Loucy (cell line): ENCODE data around the gene TEAD1.

ENCODE experiments used
- H2AFZ ChIP-seq: fragments of 200-600 bp; sonication (generic); 2 replicates; pipeline ENCODE4 v1.6.0; 2016; ENCODE audit warnings: antibody characterized with exemption, mild to moderate bottlenecking, low read length, moderate library complexity
- H3F3A ChIP-seq: fragments of 200-600 bp; 2 replicates; pipeline ENCODE4 v1.6.0; 2016; ENCODE audit warnings: antibody characterized with exemption, low read depth, mild to moderate bottlenecking
- H3K27me3 ChIP-seq: fragments of 200-600 bp; sonication (generic); 2 replicates; pipeline ENCODE4 v1.6.1; 2014; ENCODE audit warnings: low read length, mild to moderate bottlenecking; ENCODE audit not compliant: insufficient read depth, poor library complexity, severe bottlenecking
- H3K36me3 ChIP-seq: fragments of 200-600 bp; sonication (generic); 2 replicates; pipeline ENCODE4 v1.6.1; 2016; ENCODE audit warnings: low read length; ENCODE audit not compliant: insufficient read depth
- H3K4me1 ChIP-seq: fragments of 200-600 bp; sonication (generic); 2 replicates; pipeline ENCODE4 v1.5.1; 2014; ENCODE audit warnings: low read length, mild to moderate bottlenecking; ENCODE audit not compliant: insufficient read depth, poor library complexity, severe bottlenecking
- H3K4me2 ChIP-seq: fragments of 200-600 bp; sonication (generic); 2 replicates; pipeline ENCODE4 v1.6.0; 2014; ENCODE audit warnings: antibody characterized with exemption, low read length, low read depth, mild to moderate bottlenecking; ENCODE audit not compliant: poor library complexity, severe bottlenecking
- H3K4me3 ChIP-seq: fragments of 200-600 bp; sonication (generic); 2 replicates; pipeline ENCODE4 v1.5.1; 2014; ENCODE audit warnings: low read length, mild to moderate bottlenecking, mixed read lengths; ENCODE audit not compliant: poor library complexity, severe bottlenecking
- H3K79me2 ChIP-seq: fragments of 200-600 bp; sonication (generic); 2 replicates; pipeline ENCODE4 v1.6.1; 2014; ENCODE audit warnings: low read length; ENCODE audit not compliant: insufficient read depth
- H3K9ac ChIP-seq: fragments of 200-600 bp; sonication (generic); 2 replicates; pipeline ENCODE4 v1.6.0; 2014; ENCODE audit warnings: mild to moderate bottlenecking, low read depth, low read length, moderate library complexity; ENCODE audit not compliant: poor library complexity, severe bottlenecking
- H3K9me2 ChIP-seq: fragments of 200-600 bp; sonication (generic); replicated peaks from 2 replicates; pipeline ENCODE4 v1.6.1; 2016; ENCODE audit warnings: low read depth, low read length, mixed read lengths
- H3K9me3 ChIP-seq: fragments of 200-600 bp; sonication (generic); 2 replicates; pipeline ENCODE4 v1.6.1; 2014; ENCODE audit warnings: mild to moderate bottlenecking, antibody characterized with exemption, low read length, low read depth; ENCODE audit not compliant: insufficient read depth
- H4K20me1 ChIP-seq: fragments of 200-600 bp; sonication (generic); 2 replicates; pipeline ENCODE4 v1.6.0; 2014; ENCODE audit warnings: antibody characterized with exemption, low read length, mild to moderate bottlenecking; ENCODE audit not compliant: insufficient read depth, poor library complexity, severe bottlenecking
- EZH2phosphoT487 ChIP-seq: fragments of 200-600 bp; IDR thresholded peaks from 2 replicates; pipeline ENCODE4 v1.6.1; 2018; ENCODE audit warnings: antibody characterized with exemption, mild to moderate bottlenecking, moderate library complexity, borderline replicate concordance
- TF ChIP-seq, protein P1 (sequence below): fragments of 200-600 bp; sonication (generic); conservative IDR thresholded peaks from 2 replicates; pipeline ENCODE4 v1.5.1; 2014; ENCODE audit warnings: mild to moderate bottlenecking, antibody characterized with exemption, low read length

TEAD1 gene

GRCh38 chr11:12859872-12860657, 185.8 kb downstream of the TEAD1 start:
- Histone ChIP-seq H3K36me3 (no peaks in the 10 kb centered on the region), H3K27me3 (no peaks in the 10 kb centered on the region), H3F3A (no peaks in the 10 kb centered on the region), H3K79me2 (no peaks in the 10 kb centered on the region), H3K4me1 (no peaks in the 10 kb centered on the region), H3K9me2 (no peaks in the 10 kb centered on the region), H3K4me2 (no peak overlapping the region), H3K4me3 (no peak overlapping the region), H3K9ac (no peak overlapping the region), H2AFZ (no peak overlapping the region), H3K9me3 (no peaks in the 10 kb centered on the region), H4K20me1 (no peaks in the 10 kb centered on the region)
- TF ChIP-seq, protein P1, sequence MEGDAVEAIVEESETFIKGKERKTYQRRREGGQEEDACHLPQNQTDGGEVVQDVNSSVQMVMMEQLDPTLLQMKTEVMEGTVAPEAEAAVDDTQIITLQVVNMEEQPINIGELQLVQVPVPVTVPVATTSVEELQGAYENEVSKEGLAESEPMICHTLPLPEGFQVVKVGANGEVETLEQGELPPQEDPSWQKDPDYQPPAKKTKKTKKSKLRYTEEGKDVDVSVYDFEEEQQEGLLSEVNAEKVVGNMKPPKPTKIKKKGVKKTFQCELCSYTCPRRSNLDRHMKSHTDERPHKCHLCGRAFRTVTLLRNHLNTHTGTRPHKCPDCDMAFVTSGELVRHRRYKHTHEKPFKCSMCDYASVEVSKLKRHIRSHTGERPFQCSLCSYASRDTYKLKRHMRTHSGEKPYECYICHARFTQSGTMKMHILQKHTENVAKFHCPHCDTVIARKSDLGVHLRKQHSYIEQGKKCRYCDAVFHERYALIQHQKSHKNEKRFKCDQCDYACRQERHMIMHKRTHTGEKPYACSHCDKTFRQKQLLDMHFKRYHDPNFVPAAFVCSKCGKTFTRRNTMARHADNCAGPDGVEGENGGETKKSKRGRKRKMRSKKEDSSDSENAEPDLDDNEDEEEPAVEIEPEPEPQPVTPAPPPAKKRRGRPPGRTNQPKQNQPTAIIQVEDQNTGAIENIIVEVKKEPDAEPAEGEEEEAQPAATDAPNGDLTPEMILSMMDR, result no peak
- no peak for TF ChIP-seq EZH2phosphoT487

DNA sequence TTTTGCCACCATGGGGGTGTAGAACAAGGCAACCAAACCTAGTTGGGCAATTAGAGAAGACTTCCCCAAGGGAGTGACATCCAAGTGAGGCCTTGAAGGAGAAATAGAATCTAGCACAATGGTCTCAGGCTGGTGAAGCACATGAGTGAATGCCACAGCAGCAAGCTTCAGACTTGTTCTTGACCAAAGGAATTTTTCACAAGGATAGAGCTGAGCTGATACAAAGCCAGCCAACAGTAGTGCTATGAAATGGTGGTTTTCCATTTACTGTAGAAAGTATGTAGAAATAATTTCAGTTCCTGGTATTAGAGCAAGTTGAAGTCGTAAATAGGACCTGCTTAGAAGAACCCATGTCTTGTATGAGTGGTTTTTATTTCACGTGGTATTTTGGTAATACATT, 186.6 kb downstream of the TEAD1 start:
- H3K4me1 ChIP-seq, result no peaks in the 10 kb centered on the region
- no peaks in the 10 kb centered on the region for H4K20me1 ChIP-seq
- H3K9ac ChIP-seq, result no peak overlapping the region
- H3K9me3 ChIP-seq, result no peaks in the 10 kb centered on the region
- H3F3A ChIP-seq, result no peaks in the 10 kb centered on the region
- no peak overlapping the region for H3K4me3 ChIP-seq
- H3K27me3 ChIP-seq, result no peaks in the 10 kb centered on the region
- H3K79me2 ChIP-seq, result no peaks in the 10 kb centered on the region
- H3K9me2 ChIP-seq, result no peaks in the 10 kb centered on the region
- no peak overlapping the region for H3K4me2 ChIP-seq
- TF ChIP-seq, protein P1, result no peak
- TF ChIP-seq EZH2phosphoT487, result no peak
- no peak overlapping the region for H2AFZ ChIP-seq
- no peaks in the 10 kb centered on the region for H3K36me3 ChIP-seq

DNA sequence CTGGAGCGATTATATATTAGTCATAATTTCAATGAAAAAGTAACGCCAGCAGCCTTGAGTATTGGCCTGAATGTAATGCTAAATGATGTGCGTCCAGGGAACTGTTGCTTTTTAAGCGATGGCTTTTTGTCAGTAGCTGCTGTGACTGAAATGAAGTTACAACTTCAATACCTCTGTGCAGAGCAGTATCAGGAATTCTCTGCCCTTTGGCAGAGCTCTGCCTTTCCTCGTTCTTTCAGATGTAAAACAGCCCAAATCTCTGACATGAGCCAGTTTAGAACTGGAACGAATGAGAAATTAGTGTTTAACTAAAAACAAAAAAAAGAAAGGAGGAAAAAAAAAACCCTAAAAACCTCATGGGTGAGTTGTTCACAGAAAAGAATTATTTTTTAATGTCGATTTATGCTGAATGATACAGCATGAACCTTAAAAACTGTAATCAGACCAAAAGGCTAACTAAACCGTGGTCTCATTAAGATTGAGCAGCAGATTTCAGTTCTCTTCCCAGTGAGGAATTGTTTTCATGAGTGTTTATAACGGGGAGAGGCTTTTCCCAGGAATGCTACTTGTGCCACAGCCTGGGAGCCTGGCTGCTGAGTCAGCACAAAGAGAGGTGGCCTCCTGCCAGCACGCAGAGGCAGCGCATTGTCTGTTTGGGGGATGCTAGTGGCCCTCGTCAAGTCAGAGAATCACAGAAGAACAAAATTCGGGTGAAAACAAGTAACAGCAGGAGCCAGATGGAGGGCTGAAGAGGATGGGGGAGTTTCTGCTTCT, 188.7 kb downstream of the TEAD1 start:
- H3K9ac ChIP-seq, result no peak overlapping the region
- no peaks in the 10 kb centered on the region for H3K79me2 ChIP-seq
- H3K27me3 ChIP-seq, result no peaks in the 10 kb centered on the region
- H2AFZ ChIP-seq, result no peak overlapping the region
- TF ChIP-seq, protein P1, result no peak
- TF ChIP-seq EZH2phosphoT487, result no peak
- H4K20me1 ChIP-seq, result no peaks in the 10 kb centered on the region
- H3K4me1 ChIP-seq, result no peaks in the 10 kb centered on the region
- no peak overlapping the region for H3K4me2 ChIP-seq
- no peaks in the 10 kb centered on the region for H3K9me3 ChIP-seq
- no peaks in the 10 kb centered on the region for H3K36me3 ChIP-seq
- no peak overlapping the region for H3K4me3 ChIP-seq
- H3K9me2 ChIP-seq, result no peaks in the 10 kb centered on the region
- no peaks in the 10 kb centered on the region for H3F3A ChIP-seq
